Activated CD4-positive, alpha-beta T cell treated with anti-CD3 and anti-CD28 coated beads for 48 hours (primary cell): ENCODE measurements around the gene FAM163B.
"Not testable (repeated sequence)": the region's sequence is repeated elsewhere in the genome, so short reads cannot be mapped to it uniquely, and the experiment has no call there.

Experiments
- DNase-seq: peaks from one replicate; pipeline ENCODE4 v3.0.0-alpha.2; 2020

The FAM163B gene

GRCh38 chr9:133639613-133640012 is 30.4 kb upstream of the FAM163B start:
- no peak for DNase-seq

- no peak for DNase-seq
Observed at GRCh38 chr9:133638711-133639110, 29.5 kb upstream of the FAM163B start.

GRCh38 chr9:133638076-133638475 is 28.9 kb upstream of the FAM163B start:
- DNase-seq = no peak

DNA sequence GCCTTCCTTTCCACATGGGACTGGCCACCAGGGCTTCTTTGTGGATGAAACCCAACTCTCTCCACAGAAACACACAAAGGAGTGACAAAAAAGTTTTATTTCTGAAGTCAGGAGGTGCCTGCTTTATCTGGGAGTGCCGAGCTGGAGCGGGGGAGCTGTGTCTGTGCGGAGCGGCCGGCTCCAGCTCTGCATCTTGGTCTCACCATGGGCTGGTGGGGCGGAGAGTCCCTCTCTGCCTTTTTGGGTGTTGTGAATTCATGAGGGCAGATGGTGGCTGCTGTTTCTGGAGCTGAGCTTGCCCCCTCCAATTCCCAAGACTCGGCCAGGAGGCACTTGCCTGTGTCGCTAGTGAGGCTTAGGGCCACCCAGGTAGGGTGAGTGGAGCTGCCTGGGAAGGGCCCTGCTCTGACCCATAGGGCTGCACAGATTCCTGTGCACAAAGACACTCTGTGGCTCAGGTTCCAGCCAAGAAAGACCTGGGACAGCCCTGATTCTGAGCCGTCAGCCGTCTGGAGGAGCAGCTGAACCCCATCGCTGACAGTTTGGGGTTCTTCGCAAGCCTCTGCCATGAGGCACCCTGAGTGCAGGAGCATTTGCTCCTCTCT is 28.4 kb upstream of the FAM163B start:
- no peak for DNase-seq

- no peak for DNase-seq
Observed at GRCh38 chr9:133636902-133637301, 27.7 kb upstream of the FAM163B start.

DNA sequence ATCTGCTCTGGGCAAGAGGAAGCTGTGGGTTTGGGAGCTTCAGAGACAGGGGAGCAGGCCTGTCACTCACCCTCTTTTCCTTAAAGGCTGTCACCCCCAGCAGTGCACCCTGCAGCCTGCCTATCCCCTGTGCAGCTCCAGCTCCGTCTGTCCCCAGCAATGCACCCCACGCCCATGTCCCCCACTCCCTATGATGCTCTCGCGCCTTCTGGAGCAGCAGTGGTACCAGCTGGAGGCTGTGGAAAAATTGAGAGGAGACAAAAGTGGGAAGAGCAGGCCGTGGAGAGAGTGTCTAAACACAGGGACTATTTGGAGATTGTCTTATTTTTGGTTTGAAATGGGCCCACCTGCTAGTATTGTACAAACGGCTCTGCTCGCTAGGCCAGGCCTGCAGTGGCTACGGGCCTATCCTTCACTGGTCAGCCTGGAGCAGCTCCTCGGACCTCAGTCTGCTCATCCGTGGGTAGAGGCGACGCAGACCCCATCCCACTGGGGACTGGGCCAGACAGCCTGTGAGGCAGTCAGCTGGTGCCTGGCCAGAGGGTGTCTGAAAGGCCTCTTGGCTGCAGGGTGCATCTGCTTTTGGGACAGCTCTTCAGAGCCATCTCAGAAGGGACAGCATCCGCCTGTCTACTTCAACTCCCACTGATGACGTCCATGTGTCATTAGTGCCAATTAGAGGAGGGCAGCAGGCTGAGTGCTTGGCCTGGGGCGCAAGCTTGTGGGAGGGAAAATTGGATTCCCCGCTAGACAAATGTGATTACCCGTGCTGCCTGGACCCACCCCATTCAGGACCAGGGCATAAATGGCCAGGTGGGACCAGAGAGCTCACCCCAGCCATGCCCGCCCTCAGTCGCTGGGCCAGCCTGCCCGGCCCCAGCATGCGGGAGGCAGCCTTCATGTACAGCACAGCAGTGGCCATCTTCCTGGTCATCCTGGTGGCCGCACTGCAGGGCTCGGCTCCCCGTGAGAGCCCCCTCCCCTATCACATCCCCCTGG is 26.6 kb upstream of the FAM163B start, which contains the start of gene DBH:
DBH (plus strand) TSS at position 831 of the 999 bp plus-strand sequence; CDS start at position 840, 9 bp downstream.
- no peak for DNase-seq

- DNase-seq = no peak
Observed at GRCh38 chr9:133635098-133635497, 25.9 kb upstream of the FAM163B start.

DNA sequence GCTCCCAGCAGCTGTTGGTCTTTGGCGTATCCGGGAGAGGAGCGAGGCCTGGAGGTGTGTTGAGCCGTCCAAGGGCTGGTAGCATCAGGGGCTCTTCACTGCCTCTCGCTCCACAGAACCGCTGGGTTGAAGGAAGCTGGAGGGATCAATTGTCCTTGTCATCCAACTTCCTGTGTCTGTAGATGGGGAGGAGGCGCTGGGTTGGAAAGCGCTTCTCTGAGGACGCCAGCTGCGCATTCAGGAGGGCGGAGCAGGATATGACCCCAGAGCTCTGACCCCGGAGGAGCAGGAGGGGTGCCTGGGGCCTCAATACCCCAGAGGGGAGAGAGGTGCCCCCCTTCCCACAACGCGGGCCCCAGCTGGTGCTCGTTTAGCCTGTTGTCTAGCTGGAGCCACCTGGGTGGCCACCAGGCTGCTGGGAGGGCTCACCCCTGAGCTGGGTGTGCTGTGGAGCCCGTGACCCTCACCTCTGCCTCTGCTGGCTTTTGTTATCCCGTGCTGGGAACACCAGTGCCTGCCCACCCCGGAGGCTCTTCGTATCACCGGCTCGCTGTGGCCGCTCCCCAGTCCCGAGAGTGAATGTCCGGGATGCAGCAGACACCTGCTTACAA is 25.0 kb upstream of the FAM163B start:
- DNase-seq = no peak

- no peak for DNase-seq
Observed at GRCh38 chr9:133633681-133634080, 24.5 kb upstream of the FAM163B start.

GRCh38 chr9:133632806-133633680 is 23.9 kb upstream of the FAM163B start:
- no peak for DNase-seq

- no peak for DNase-seq
Observed at GRCh38 chr9:133631111-133631510, 21.9 kb upstream of the FAM163B start.

GRCh38 chr9:133629221-133630110 is 20.3 kb upstream of the FAM163B start:
- no peak for DNase-seq

- DNase-seq = no peak
Observed at GRCh38 chr9:133628766-133629165, 19.6 kb upstream of the FAM163B start.

- DNase-seq = no peak
Observed at GRCh38 chr9:133627341-133627740, 18.2 kb upstream of the FAM163B start.

DNA sequence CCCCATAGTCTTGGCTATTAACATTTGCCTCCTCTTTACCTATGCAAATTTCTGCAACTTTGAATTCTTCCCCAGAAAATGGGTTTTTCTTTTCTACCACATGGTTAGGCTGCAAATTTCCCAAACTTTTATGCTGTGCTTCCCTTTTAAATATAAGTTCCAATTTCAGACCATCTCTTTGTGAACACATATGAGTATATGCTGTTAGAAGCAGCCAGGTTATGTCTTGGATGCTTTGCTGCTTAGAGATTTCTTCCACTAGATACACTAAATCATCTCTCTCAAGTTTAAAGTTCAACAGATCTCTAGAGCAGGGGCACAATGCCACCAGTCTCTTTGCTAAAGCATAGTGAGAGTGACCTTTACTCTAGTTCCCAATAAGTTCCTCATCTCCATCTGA is 16.8 kb upstream of the FAM163B start:
- not testable (repeated sequence) for DNase-seq

- no peak for DNase-seq
Observed at GRCh38 chr9:133622555-133622954, 13.4 kb upstream of the FAM163B start.

DNA sequence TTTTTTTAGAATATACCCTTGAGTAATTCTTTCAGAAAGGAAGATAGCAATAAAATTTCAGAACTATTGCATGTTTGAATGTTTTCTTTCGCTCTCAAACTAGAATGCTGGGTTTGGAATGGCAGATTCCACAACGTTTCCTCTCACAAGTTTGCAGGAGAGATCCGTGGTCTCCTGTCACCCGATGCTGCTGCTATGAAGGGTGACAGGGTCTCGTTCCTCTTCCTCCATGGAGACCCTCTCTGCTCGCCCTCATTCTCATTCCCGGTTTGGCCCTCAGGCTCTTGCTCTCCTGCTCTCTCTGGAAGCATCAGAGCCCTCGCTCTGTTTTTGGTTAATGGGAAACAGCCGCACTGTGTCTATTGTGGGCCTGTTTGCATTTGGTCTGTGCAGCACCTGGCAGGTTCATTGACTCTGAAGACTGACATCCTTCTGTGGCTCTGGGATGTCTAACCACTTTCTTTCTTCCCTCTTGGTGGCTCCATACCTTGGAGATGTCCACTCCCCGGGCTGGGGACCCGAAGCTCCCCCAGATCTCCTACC is 12.6 kb upstream of the FAM163B start:
- no peak for DNase-seq

- peak; percentile 52 for DNase-seq
Observed at GRCh38 chr9:133619791-133620190, 10.6 kb upstream of the FAM163B start.

DNA sequence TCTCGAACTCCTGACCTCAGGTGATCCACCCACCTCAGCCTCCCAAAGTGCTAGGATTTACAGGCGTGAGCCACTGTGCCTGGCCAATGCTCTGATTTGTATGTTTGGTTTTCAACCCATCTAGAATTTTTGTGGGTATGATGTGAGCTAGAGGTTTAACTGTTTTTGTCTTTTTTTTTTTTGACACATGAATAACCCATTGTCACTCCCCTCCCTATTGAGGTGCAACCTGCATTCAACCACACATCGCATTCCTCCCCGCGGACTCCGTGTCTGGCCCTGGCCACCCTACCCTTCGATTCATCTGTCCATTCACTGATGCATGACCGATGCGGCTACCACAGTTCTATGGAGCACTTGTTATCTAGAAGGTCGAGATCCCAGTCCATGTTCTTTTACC is 9.5 kb upstream of the FAM163B start:
- DNase-seq = no peak

DNA sequence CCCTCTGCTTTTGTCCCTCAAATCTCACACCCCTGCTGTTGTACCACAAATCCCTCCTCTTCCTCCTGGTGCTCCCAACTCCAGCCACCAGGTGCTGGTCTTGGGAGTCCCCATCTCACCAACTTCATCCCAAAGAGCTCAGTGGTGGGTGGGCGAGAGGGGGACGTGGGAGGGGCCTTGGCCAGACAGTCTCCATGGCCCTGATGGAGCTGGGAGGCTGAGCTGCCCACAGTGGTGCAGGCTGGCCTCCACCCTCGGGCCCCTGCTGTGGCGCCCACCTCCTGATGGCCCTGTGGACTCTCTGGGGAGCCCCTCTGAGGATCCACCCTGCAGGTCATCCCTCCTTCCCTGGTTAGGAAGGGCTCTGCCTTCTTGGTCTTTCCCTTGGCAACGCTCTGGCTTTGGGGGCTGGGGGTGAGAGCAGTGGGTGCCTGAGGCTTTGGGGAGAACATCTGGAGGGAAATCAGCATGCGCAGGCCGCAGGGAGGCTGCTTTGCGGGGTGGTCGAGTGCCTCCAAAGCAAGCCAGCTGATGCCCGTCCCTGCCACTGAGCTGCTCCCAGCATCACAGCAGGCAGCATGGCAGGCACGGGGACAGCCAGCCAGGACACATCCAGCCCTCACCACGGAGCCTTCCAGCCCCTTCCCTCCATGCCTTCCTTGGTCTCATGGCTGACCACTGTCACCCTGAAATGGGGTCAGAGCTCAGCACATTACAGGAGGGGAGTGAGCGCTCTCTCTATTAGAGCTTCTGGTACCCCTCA is 7.6 kb upstream of the FAM163B start:
- DNase-seq = no peak
